Stimulated activated CD8-positive, alpha-beta memory T cell treated with anti-CD3 and anti-CD28 coated beads, Interleukin-12 subunit alpha, Interleukin-12 subunit beta, amount 100 ng/mL, for 1 hour (primary cell): ENCODE data around the gene CMIP.
A peak's percentile ranks its signal among the peaks of the same experiment; 100 is the strongest.
"Not testable (repeated sequence)": the region's sequence is repeated elsewhere in the genome, so short reads cannot be mapped to it uniquely, and the experiment has no call there.

Source experiments
- DNase-seq: peaks from one replicate; pipeline ENCODE4 v3.0.0-alpha.2; 2020; ENCODE audit warnings: low read depth

CMIP gene

GRCh38 chr16:81517629-81518438 is 73.2 kb downstream of the CMIP start:
- DNase-seq = no peak

- DNase-seq = no peak
These were observed 73.8 kb downstream of the CMIP start for GRCh38 chr16:81518439-81518757.

- no peak for DNase-seq
These were observed 74.9 kb downstream of the CMIP start for GRCh38 chr16:81519301-81520150.

DNA sequence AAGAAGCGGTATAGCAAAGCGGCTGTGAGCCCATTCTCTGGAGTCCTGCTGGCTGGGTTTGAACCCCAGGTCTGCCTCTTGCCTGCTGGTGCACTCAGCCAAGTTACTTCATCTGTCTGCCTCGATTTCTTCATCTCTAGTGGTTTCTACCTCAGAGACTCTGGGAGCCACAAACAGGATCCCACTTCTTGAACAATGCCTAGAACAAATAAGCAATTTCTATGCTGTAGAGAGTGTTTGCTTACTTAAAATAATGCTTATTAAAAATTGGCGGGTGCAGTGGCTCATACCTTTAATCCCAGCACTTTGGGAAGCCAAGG is 75.5 kb downstream of the CMIP start:
- DNase-seq = no peak

DNA sequence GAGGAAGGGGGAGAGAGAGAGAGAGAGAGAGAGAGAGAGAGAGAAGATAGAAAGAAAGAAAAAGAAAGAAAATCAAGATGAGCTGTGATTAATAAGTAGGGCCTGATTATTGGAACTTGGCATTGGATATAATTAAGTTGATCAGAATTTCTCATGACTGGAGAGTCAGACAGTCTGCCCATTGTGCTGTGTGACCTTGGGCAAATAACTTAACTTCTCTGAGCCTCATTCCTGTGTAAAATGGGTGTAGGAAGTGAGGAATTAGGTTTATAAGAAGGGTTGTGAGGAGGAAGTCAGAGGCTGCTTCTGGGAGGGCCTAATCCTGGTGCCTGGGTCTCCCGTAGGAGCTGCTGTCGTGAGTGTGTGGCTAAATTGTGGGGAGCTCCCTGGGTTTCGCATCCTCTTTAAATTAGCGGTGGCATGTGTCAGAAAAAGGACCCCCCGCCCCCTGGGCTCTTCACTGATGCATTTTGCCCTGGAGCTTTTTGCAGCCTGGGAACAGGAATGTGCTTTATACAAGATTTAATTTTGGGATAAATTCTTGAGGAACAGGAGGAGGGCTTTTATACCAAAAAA is 76.0 kb downstream of the CMIP start:
- no peak for DNase-seq

- peak; percentile 64 for DNase-seq
These were observed 76.6 kb downstream of the CMIP start for GRCh38 chr16:81521141-81521626.

DNA sequence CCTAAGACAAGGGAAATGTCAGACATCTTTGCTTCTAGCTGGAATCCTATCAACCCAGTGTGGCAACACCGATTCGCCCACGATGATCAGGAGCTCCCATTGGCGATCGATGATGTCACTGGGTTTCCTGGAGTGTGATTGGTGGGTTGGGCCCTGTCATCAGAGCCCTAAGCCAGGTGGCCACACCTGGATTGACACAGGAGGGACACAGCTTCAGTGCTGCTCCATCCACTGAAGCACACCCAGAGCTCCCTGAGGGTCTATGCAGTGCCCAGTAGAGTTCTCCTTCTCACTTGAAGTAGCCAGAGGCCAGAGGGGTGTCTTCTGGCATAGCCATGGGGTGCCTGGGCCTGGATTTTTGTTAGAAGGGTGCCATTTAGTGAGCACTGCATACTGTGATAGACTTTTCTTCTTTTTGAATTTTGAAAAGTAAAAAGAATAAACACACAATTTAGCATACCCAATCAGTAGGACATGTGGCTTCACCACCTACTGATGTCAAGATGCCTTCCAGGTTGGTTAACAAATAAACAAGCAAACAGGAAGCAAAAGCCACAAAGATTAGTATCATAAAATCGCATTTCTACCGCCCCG is 77.6 kb downstream of the CMIP start:
- DNase-seq = no peak

DNA sequence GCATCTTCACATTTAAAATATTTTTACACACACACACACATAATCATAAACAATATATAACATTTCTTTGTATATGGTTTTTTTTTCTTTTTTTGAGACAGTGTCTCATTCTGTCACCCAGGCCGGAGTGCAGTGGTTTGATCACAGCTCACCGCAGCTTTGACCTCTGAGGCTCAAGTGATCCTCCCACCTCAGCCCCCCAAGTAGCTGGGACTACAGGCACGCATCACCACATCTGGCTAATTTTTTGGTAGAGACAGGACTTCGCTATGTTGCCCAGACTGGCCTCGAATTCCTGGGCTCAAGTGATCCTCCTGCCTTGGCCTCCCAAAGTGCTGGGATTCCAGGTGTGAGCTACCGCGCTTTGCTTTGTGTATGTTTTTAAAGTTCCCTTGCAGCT is 78.2 kb downstream of the CMIP start:
- not testable (repeated sequence) for DNase-seq

DNA sequence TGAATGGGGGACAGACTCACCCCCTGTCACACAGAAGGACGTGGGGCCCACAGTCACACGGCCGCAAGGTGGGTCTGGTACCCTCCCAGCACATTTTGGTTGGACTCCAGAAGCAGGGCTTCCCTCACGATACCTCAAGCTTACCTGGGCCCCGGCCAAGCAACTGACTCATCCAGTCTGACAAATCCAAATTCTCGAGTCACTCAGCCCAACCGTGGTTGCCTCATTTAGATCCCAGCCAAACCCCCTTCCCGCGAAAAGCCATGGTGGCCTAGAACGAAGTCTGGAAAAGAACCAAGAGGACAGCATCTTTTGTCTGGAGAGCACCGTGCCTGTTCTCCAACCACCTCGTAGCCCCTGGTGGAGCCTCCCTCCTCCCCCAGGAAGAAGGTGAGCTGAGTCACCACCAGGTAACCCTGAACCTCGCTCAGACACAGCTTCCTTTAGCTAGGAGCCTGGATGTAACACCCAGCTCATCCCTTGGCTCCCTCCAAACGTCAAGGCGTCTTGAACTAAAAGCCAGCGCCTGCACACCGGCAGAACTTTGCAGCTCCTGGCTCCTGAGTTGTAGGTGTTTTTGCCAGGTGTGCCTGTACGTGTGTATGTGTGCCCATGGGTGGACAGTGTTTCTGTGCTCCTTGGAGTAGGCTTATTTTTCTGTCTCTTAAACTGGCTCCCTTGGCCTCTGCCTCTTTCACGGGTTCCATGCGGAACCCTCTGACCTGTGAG is 78.9 kb downstream of the CMIP start:
- DNase-seq = no peak

- DNase-seq = peak; percentile 17
These were observed 79.8 kb downstream of the CMIP start for GRCh38 chr16:81524382-81524781.

DNA sequence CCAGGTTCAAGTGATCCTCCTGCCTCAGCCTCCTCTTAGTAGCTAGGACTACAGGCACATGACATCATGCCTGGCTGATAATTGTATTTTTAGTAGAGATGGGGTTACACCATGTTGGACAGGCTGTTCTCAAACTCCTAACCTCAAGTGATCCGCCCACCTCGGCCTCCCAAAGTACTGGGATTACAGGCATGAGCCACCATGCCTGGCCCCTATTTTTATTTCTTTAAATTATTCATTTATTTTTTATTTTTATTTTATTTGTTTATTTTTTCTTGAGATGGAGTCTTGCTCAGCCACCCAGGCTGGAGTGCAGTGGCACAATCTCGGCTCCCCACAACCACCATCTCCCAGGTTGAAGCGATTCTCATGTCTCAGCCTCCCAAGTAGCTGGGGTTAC is 80.3 kb downstream of the CMIP start:
- not testable (repeated sequence) for DNase-seq

- no peak for DNase-seq
These were observed 81.6 kb downstream of the CMIP start for GRCh38 chr16:81526199-81526598.

DNA sequence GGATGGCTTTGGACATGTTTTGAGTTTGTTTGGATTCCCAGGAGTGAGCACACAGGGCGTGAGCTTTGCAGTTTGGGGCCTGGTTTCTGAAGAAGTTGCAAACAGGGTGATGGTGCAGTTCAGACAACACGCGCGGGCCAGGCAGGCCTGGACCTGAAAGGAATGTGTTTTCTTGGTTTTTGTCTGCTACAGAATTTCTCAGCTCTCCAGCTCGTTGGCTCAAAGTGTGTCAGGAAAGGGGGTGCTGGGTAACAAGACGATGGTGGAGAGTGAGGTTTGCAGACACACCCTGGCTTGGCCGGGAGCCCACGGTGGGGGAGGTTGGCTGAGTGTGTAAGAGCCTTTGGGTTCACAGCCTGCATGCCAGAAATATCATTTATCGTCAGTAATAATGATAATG is 82.3 kb downstream of the CMIP start:
- DNase-seq = no peak

GRCh38 chr16:81527477-81528178 is 83.0 kb downstream of the CMIP start:
- no peak for DNase-seq

GRCh38 chr16:81528256-81528655 is 83.6 kb downstream of the CMIP start:
- DNase-seq = no peak

GRCh38 chr16:81530296-81530721 is 85.7 kb downstream of the CMIP start:
- no peak for DNase-seq

- no peak for DNase-seq
These were observed 86.2 kb downstream of the CMIP start for GRCh38 chr16:81530814-81531213.

DNA sequence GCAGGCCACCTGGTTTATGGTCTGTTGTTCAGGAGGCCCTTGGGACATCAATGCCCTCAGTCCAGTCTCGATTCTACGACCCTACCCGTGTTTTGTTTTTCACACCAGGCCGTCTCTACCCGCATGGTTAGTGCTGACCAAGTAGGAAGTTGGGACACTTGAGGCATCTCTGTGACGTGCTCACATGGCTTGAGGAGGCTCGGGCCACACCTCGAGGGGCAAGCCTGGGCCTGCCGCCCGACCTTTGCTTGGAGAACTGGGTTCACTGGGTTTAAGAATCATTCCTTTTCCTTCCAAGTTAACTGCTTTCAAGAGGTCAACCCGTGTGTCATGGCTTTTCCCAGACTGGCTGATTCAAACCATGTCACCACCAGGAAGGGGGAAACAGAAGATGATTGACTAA is 86.8 kb downstream of the CMIP start:
- no peak for DNase-seq

- no peak for DNase-seq
These were observed 88.0 kb downstream of the CMIP start for GRCh38 chr16:81532491-81533174.

GRCh38 chr16:81533175-81533507 is 88.5 kb downstream of the CMIP start:
- no peak for DNase-seq
